H1 (cell line): ENCODE results near the gene GLTPD2. TPM values are rescaled to one million over a fixed set of nuclear protein-coding genes. Genes with fewer than 3 reads are reported as not detected.

ENCODE experiments used
- HDAC6 ChIP-seq: IDR thresholded peaks from one replicate; pipeline ENCODE4 v1.7.1; 2012; ENCODE audit warnings: low read depth, mild to moderate bottlenecking, inconsistent platforms, low read length, moderate library complexity
- KDM1A ChIP-seq: fragments of 200-600, 300-600 bp; sonication (generic); IDR thresholded peaks from 2 replicates; pipeline ENCODE4 v1.7.1; 2016; ENCODE audit warnings: mild to moderate bottlenecking, low read length, borderline replicate concordance
- TBP ChIP-seq: IDR thresholded peaks from 2 replicates; pipeline ENCODE4 v1.6.1; 2011; ENCODE audit warnings: low read depth, low read length, improper control_type of control experiment
- polyA plus RNA-seq, 7 experiments: library from polyadenylated mRNA; depleted of rRNA in 3 of 7; stranded (reverse) in 5 of 7; unstranded in 2 of 7; fragments of >200 nt in 5 of 7; fragments of 200-250 nt in 2 of 7; gene quantifications; 1 replicate in 5 of 7; 2 replicates in 1 of 7; 4 replicates in 1 of 7; pipeline versions ENCODE4 v1.2.1 to v1.2.3, GENCODE V29; 2011 to 2013; ENCODE audit warnings: missing spikeins in 2 of 7, mixed read lengths in 2 of 7
- total RNA-seq: library from RNA; stranded (reverse); fragmentation: NEBNext Ultra II Directional; extraction: Animal tissue kit (Norgen Biotek cat#: 25700); gene quantifications from 2 replicates; pipeline ENCODE4 v1.2.1, GENCODE V29; 2021

Gene GLTPD2
- total and polyA plus RNA-seq, 2 of the 8 experiments (the other 6 are each of a cell fraction or from before 2014, with no cell fraction given) = not detected

GRCh38 chr17:4747847-4748246, 40.9 kb upstream of the GLTPD2 start (continued):
- no peak for TF ChIP-seq KDM1A
- no peak for TF ChIP-seq TBP
- no peak for TF ChIP-seq HDAC6
- TF ChIP-seq, all 59 proteins: peak for 0
